HepG2 (cell line): ENCODE measurements around the gene RHOT1. TPM values are rescaled to one million over a fixed set of nuclear protein-coding genes. Genes with fewer than 3 reads are reported as not detected.
A peak's percentile ranks its signal among the peaks of the same experiment; 100 is the strongest.

ENCODE experiments used
- EED ChIP-seq: sonication (generic); formaldehyde crosslinking; IDR thresholded peaks from 2 replicates; pipeline ENCODE4 v1.5.0; 2020; ENCODE audit warnings: mild to moderate bottlenecking, missing genetic modification reagents
- HNRNPLL ChIP-seq: fragments of 200-400 bp; formaldehyde crosslinking; IDR thresholded peaks from 2 replicates; pipeline ENCODE4 v1.6.1; 2017; ENCODE audit warnings: mild to moderate bottlenecking, low read depth, low read length; ENCODE audit not compliant: poor library complexity, severe bottlenecking
- HOXA3 ChIP-seq: sonication (generic); formaldehyde crosslinking; IDR thresholded peaks from 2 replicates; pipeline ENCODE4 v1.5.0; 2020; ENCODE audit warnings: missing genetic modification reagents
- MBNL3 ChIP-seq: fragments of 250-450 bp; sonication (Bioruptor Pico); conservative IDR thresholded peaks from 2 replicates; pipeline ENCODE4 v1.8.0; 2022; ENCODE audit warnings: mild to moderate bottlenecking, inconsistent platforms
- PITX1 ChIP-seq: sonication (generic); formaldehyde crosslinking; IDR thresholded peaks from 2 replicates; pipeline ENCODE4 v1.5.1; 2020; ENCODE audit warnings: mild to moderate bottlenecking, missing genetic modification reagents
- ZC3H13 ChIP-seq: sonication (generic); formaldehyde crosslinking; IDR thresholded peaks from 2 replicates; pipeline ENCODE4 v1.8.1; 2023; ENCODE audit warnings: mild to moderate bottlenecking, missing genetic modification reagents, moderate library complexity
- ZKSCAN8 ChIP-seq: IDR thresholded peaks from 2 replicates; pipeline ENCODE4 v1.6.1; 2016; ENCODE audit warnings: borderline replicate concordance, missing genetic modification reagents, missing compliant biosample characterization
- ZNF432 ChIP-seq: sonication (generic); formaldehyde crosslinking; IDR thresholded peaks from 2 replicates; pipeline ENCODE4 v1.5.0; 2020; ENCODE audit warnings: missing genetic modification reagents, mild to moderate bottlenecking, borderline replicate concordance
- ZNF607 ChIP-seq: sonication (generic); formaldehyde crosslinking; IDR thresholded peaks from 2 replicates; pipeline ENCODE4 v1.5.1; 2020; ENCODE audit warnings: missing genetic modification reagents, mild to moderate bottlenecking, borderline replicate concordance
- ZNF768 ChIP-seq: sonication (generic); formaldehyde crosslinking; IDR thresholded peaks from 2 replicates; pipeline ENCODE4 v1.4.0; 2020; ENCODE audit warnings: missing genetic modification reagents
- polyA plus RNA-seq, 8 experiments: library from polyadenylated mRNA; depleted of rRNA in 3 of 8; stranded (reverse) in 7 of 8; unstranded in 1 of 8; fragments of >200 nt; fragmentation: Illumina TruSeq in 4 of 8; extraction: Trizol in 4 of 8; gene quantifications; 2 replicates each; pipeline versions ENCODE4 v1.2.1 to v1.2.3, GENCODE V29; 2011 to 2016; ENCODE audit warnings: low read depth in 4 of 8, missing spikeins in 1 of 8, mixed read lengths in 1 of 8; ENCODE audit not compliant: insufficient read depth in 1 of 8
- total RNA-seq, 5 experiments: library from RNA; depleted of rRNA; stranded (reverse); fragments of >200 nt; fragmentation: Illumina TruSeq; extraction: Trizol; gene quantifications; 2 replicates each; pipeline ENCODE4 v1.2.3, GENCODE V29; 2016; ENCODE audit warnings: low read depth in 1 of 5
- TF ChIP-seq, protein P1 (sequence below): sonication (generic); formaldehyde crosslinking; IDR thresholded peaks from 2 replicates; pipeline ENCODE4 v1.5.1; 2020; ENCODE audit warnings: mild to moderate bottlenecking, missing genetic modification reagents, moderate library complexity
- TF ChIP-seq, protein P2 (sequence below): sonication (generic); formaldehyde crosslinking; IDR thresholded peaks from 2 replicates; pipeline ENCODE4 v1.5.1; 2020; ENCODE audit warnings: mild to moderate bottlenecking, moderate library complexity, missing genetic modification reagents
- TF ChIP-seq, protein P3 (sequence below): sonication (generic); formaldehyde crosslinking; IDR thresholded peaks from 2 replicates; pipeline ENCODE4 v1.4.0; 2020; ENCODE audit warnings: missing genetic modification reagents, borderline replicate concordance
- TF ChIP-seq, protein P4 (sequence below): sonication (generic); formaldehyde crosslinking; IDR thresholded peaks from 2 replicates; pipeline ENCODE4 v1.4.0; 2020; ENCODE audit warnings: missing genetic modification reagents

The RHOT1 gene
- total and polyA plus RNA-seq, 2 of the 13 experiments (the other 11 are each of a cell fraction or from before 2014, with no cell fraction given) = 25.6 to 41.5 TPM

DNA sequence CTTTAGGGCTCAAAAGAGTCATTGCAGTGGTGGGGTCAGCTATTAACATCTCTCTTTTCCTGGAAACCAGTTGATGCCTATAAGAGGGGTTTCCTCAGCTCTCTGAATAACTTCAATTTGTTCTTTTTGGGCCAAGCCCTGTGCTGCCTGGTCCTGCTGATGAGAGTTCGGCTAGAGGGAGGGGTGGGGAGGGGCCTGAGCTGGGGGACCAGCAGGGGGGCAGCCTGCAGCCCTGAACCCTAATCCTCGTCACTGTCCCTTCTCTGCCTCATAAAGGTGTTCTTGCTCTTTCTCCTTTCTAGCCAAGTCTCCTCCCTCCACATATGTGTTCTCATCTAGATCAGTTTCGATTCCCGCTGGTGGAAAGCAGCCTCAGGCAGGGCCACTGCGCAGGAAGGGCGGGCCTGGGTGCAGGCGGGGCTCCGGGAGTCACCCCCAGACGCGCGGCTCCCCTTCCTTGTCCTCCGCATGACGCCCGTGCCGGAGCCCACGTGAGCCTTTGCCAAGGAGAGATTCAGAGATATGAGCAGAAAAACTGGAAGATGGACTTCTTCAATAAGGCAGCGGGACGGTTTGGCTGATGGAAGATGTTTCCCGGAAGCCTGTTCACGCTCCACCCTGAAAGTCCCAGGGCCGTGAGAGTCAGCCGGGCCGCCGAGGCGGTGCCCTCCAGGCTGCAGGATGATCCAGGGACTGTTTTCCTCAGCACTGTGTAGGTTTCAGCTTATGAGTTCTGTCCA is 15.0 kb upstream of the RHOT1 start (continued):
- TF ChIP-seq, protein P1, sequence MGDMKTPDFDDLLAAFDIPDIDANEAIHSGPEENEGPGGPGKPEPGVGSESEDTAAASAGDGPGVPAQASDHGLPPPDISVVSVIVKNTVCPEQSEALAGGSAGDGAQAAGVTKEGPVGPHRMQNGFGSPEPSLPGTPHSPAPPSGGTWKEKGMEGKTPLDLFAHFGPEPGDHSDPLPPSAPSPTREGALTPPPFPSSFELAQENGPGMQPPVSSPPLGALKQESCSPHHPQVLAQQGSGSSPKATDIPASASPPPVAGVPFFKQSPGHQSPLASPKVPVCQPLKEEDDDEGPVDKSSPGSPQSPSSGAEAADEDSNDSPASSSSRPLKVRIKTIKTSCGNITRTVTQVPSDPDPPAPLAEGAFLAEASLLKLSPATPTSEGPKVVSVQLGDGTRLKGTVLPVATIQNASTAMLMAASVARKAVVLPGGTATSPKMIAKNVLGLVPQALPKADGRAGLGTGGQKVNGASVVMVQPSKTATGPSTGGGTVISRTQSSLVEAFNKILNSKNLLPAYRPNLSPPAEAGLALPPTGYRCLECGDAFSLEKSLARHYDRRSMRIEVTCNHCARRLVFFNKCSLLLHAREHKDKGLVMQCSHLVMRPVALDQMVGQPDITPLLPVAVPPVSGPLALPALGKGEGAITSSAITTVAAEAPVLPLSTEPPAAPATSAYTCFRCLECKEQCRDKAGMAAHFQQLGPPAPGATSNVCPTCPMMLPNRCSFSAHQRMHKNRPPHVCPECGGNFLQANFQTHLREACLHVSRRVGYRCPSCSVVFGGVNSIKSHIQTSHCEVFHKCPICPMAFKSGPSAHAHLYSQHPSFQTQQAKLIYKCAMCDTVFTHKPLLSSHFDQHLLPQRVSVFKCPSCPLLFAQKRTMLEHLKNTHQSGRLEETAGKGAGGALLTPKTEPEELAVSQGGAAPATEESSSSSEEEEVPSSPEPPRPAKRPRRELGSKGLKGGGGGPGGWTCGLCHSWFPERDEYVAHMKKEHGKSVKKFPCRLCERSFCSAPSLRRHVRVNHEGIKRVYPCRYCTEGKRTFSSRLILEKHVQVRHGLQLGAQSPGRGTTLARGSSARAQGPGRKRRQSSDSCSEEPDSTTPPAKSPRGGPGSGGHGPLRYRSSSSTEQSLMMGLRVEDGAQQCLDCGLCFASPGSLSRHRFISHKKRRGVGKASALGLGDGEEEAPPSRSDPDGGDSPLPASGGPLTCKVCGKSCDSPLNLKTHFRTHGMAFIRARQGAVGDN (CRISPR knock-in tag) = peak; percentile 74
- TF ChIP-seq ZKSCAN8 (no peak), HNRNPLL (peak; percentile 51), ZC3H13 (CRISPR knock-in tag) (no peak), HOXA3 (CRISPR knock-in tag) (0 out of 2 replicates have a peak, but pooled peaks have one; percentile 11), ZNF432 (CRISPR knock-in tag) (no peak), MBNL3 (CRISPR knock-in tag) (no peak), PITX1 (0 out of 2 replicates have a peak, but pooled peaks have one; percentile 14), ZNF607 (CRISPR knock-in tag) (0 out of 2 replicates have a peak, but pooled peaks have one; percentile 14), ZNF768 (CRISPR knock-in tag) (0 out of 2 replicates have a peak, but pooled peaks have one; percentile 19), EED (CRISPR knock-in tag) (no peak)
- TF ChIP-seq, protein P2, sequence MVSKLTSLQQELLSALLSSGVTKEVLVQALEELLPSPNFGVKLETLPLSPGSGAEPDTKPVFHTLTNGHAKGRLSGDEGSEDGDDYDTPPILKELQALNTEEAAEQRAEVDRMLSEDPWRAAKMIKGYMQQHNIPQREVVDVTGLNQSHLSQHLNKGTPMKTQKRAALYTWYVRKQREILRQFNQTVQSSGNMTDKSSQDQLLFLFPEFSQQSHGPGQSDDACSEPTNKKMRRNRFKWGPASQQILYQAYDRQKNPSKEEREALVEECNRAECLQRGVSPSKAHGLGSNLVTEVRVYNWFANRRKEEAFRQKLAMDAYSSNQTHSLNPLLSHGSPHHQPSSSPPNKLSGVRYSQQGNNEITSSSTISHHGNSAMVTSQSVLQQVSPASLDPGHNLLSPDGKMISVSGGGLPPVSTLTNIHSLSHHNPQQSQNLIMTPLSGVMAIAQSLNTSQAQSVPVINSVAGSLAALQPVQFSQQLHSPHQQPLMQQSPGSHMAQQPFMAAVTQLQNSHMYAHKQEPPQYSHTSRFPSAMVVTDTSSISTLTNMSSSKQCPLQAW (CRISPR knock-in tag) = 0 out of 2 replicates have a peak, but pooled peaks have one; percentile 26
- TF ChIP-seq, protein P3, sequence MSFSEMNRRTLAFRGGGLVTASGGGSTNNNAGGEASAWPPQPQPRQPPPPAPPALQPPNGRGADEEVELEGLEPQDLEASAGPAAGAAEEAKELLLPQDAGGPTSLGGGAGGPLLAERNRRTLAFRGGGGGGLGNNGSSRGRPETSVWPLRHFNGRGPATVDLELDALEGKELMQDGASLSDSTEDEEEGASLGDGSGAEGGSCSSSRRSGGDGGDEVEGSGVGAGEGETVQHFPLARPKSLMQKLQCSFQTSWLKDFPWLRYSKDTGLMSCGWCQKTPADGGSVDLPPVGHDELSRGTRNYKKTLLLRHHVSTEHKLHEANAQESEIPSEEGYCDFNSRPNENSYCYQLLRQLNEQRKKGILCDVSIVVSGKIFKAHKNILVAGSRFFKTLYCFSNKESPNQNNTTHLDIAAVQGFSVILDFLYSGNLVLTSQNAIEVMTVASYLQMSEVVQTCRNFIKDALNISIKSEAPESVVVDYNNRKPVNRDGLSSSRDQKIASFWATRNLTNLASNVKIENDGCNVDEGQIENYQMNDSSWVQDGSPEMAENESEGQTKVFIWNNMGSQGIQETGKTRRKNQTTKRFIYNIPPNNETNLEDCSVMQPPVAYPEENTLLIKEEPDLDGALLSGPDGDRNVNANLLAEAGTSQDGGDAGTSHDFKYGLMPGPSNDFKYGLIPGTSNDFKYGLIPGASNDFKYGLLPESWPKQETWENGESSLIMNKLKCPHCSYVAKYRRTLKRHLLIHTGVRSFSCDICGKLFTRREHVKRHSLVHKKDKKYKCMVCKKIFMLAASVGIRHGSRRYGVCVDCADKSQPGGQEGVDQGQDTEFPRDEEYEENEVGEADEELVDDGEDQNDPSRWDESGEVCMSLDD (CRISPR knock-in tag) = peak; percentile 77; the same call in 1 of the 2 replicates
- TF ChIP-seq, protein P4, sequence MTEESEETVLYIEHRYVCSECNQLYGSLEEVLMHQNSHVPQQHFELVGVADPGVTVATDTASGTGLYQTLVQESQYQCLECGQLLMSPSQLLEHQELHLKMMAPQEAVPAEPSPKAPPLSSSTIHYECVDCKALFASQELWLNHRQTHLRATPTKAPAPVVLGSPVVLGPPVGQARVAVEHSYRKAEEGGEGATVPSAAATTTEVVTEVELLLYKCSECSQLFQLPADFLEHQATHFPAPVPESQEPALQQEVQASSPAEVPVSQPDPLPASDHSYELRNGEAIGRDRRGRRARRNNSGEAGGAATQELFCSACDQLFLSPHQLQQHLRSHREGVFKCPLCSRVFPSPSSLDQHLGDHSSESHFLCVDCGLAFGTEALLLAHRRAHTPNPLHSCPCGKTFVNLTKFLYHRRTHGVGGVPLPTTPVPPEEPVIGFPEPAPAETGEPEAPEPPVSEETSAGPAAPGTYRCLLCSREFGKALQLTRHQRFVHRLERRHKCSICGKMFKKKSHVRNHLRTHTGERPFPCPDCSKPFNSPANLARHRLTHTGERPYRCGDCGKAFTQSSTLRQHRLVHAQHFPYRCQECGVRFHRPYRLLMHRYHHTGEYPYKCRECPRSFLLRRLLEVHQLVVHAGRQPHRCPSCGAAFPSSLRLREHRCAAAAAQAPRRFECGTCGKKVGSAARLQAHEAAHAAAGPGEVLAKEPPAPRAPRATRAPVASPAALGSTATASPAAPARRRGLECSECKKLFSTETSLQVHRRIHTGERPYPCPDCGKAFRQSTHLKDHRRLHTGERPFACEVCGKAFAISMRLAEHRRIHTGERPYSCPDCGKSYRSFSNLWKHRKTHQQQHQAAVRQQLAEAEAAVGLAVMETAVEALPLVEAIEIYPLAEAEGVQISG (CRISPR knock-in tag) = 0 out of 2 replicates have a peak, but pooled peaks have one; percentile 25
